ENCODE results near the gene RRP9.

RRP9 gene

DNA sequence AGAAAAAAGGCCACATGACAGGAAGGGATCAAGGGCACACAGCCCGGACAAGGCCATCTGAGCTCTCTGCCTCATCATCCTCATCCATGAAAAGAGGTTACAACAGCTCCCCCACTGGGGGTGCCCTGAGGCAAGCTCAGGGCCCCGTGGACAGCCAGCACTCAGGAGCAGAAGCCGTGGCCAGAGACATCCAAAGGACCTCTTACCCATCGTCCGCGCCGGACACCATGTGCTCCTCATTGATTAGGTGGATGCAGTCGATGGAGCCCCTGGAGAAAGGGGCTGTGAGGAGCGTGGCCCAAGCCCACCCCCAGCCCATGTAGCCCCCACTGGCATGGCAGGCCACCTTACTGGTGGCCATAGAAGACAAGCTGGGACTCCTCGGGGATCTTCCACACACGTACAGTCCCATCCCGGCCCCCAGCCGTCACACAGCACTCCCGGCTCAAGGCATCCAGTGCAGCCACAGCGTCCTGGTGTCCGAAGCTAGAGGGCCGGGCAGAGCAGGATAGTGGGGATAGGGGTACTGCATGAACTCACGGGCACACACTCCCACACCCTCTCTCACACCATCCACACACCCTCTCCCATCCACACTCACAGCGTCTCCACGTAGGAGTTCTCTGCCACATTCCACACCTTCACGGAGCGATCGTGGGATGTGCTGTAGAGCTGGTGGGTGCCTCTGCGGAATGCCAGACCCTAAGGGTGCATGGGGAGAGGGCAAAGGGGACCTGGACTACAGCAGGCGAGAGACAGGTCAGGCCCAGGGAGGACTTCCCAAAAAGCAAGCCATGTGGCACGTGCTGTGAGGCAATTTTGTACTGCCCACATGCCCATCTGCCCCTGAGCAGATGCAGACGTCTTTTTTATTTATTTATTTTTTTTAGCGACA is 6.5 kb downstream of the RRP9 start:
- TF ChIP-seq, protein P1, sequence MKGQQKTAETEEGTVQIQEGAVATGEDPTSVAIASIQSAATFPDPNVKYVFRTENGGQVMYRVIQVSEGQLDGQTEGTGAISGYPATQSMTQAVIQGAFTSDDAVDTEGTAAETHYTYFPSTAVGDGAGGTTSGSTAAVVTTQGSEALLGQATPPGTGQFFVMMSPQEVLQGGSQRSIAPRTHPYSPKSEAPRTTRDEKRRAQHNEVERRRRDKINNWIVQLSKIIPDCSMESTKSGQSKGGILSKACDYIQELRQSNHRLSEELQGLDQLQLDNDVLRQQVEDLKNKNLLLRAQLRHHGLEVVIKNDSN (IDR thresholded peaks at IDR 0.05) = no peak
- TF ChIP-seq CEBPB (IDR thresholded peaks at IDR 0.05) = no peak
- no peak for TF ChIP-seq NFIC (IDR thresholded peaks at IDR 0.05)
- no peak for TF ChIP-seq EGR1 (IDR thresholded peaks at IDR 0.05)
- TF ChIP-seq TCF12 (IDR thresholded peaks at IDR 0.05; ENCODE audit: low read depth) = no peak
- TF ChIP-seq, protein P2, sequence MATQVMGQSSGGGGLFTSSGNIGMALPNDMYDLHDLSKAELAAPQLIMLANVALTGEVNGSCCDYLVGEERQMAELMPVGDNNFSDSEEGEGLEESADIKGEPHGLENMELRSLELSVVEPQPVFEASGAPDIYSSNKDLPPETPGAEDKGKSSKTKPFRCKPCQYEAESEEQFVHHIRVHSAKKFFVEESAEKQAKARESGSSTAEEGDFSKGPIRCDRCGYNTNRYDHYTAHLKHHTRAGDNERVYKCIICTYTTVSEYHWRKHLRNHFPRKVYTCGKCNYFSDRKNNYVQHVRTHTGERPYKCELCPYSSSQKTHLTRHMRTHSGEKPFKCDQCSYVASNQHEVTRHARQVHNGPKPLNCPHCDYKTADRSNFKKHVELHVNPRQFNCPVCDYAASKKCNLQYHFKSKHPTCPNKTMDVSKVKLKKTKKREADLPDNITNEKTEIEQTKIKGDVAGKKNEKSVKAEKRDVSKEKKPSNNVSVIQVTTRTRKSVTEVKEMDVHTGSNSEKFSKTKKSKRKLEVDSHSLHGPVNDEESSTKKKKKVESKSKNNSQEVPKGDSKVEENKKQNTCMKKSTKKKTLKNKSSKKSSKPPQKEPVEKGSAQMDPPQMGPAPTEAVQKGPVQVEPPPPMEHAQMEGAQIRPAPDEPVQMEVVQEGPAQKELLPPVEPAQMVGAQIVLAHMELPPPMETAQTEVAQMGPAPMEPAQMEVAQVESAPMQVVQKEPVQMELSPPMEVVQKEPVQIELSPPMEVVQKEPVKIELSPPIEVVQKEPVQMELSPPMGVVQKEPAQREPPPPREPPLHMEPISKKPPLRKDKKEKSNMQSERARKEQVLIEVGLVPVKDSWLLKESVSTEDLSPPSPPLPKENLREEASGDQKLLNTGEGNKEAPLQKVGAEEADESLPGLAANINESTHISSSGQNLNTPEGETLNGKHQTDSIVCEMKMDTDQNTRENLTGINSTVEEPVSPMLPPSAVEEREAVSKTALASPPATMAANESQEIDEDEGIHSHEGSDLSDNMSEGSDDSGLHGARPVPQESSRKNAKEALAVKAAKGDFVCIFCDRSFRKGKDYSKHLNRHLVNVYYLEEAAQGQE (IDR thresholded peaks at IDR 0.05; ENCODE audit: low read depth) = no peak
- no peak for TF ChIP-seq YY1 (IDR thresholded peaks at IDR 0.05; ENCODE audit: low read depth)
- TF ChIP-seq, protein P3, sequence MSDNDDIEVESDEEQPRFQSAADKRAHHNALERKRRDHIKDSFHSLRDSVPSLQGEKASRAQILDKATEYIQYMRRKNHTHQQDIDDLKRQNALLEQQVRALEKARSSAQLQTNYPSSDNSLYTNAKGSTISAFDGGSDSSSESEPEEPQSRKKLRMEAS (IDR thresholded peaks at IDR 0.05) = no peak
- no peak for TF ChIP-seq CREB1 (IDR thresholded peaks at IDR 0.05; ENCODE audit: low read depth)
- TF ChIP-seq TEAD4 (IDR thresholded peaks at IDR 0.05) = no peak
- TF ChIP-seq ZBTB7A (IDR thresholded peaks at IDR 0.05; ENCODE audit: low read depth) = no peak
- no peak for TF ChIP-seq EP300 (IDR thresholded peaks at IDR 0.05; ENCODE audit: borderline replicate concordance)
- TF ChIP-seq FOXM1 (IDR thresholded peaks at IDR 0.05; ENCODE audit: borderline replicate concordance, low read depth) = no peak
- TF ChIP-seq RAD21 (IDR thresholded peaks at IDR 0.05; ENCODE audit: low read depth) = no peak
- TF ChIP-seq TAF1 (IDR thresholded peaks at IDR 0.05; ENCODE audit: low read depth) = no peak

DNA sequence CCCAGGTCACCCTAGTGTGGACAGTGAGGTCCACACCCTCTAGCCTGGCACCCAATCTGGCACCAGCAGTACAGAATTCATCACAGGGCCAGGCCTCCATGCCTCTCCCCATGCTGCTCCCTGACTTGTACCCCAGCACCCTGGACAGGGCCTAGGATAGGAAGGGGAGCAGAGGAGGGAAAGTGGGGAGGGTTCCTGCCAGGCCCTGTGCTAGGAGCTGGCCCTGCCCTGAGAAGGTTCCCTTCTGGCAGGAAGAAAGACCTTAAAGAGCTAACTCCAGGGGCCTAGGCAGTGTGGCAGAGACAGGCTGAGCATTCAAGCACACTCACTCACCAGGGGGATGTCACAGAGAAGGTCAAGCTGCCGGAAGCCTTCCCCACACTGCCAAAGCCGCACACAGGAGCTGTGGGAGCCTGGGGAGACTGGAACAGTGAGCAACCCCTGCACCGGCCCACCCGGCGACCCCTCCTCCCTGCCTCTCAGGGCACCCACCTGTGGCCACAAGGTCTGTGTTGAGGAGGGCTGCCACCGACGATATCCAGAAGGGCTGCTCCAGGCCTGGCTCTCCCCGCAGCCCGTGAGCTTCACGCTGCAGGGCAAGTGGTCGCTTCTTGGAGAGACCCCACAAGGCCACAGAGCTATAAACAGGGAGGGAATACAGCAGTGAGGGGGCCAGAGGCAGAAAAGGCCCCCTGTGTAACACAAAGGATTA is 7.4 kb downstream of the RRP9 start:
- TF ChIP-seq, protein P2 (IDR thresholded peaks at IDR 0.05; ENCODE audit: low read depth) = peak; percentile 82
- TF ChIP-seq, protein P1 (IDR thresholded peaks at IDR 0.05) = no peak
- no peak for TF ChIP-seq ZBTB7A (IDR thresholded peaks at IDR 0.05; ENCODE audit: low read depth)

DNA sequence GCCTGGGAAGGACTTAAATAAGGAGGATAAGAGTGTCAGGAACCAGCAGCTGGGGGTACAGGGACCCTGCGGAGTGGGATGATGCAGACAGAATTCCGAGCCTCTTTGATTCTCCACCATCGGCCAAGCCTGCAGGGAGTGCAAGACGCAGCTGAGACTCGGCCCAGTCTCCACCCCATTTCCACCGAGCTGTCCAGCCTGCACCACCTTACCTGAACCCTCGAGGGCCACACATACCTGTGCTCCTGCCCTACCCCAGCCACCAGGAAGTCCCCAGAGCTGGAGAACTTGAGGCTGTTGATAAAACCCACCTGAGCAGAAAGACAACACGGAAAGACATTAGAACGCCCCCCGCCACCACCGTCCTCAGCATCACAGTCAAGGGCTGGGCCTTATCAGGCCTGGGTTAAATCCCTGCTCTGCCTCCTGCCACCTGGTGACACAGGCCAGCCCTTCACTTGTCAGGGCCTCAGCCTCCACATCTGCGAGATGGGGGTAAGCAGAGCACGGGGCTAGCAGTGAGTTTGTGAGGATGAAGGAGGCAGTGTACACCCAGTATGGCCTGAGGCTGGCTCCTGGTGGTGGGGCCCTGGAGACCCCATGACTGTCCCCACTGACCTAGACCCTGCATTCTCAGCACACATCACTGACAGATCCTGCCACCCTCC is 8.1 kb downstream of the RRP9 start:
- TF ChIP-seq CREB1 (IDR thresholded peaks at IDR 0.05; ENCODE audit: low read depth) (no peak), CEBPB (IDR thresholded peaks at IDR 0.05) (no peak), TCF12 (IDR thresholded peaks at IDR 0.05; ENCODE audit: low read depth) (no peak), FOXM1 (IDR thresholded peaks at IDR 0.05; ENCODE audit: borderline replicate concordance, low read depth) (no peak), TEAD4 (IDR thresholded peaks at IDR 0.05) (no peak), EGR1 (IDR thresholded peaks at IDR 0.05) (no peak), NFIC (IDR thresholded peaks at IDR 0.05) (no peak), EP300 (IDR thresholded peaks at IDR 0.05; ENCODE audit: borderline replicate concordance) (no peak), YY1 (IDR thresholded peaks at IDR 0.05; ENCODE audit: low read depth) (no peak), ZBTB7A (IDR thresholded peaks at IDR 0.05; ENCODE audit: low read depth) (no peak), TAF1 (IDR thresholded peaks at IDR 0.05; ENCODE audit: low read depth) (no peak), RAD21 (IDR thresholded peaks at IDR 0.05; ENCODE audit: low read depth) (no peak)
- TF ChIP-seq, protein P3 (IDR thresholded peaks at IDR 0.05) = no peak
- TF ChIP-seq, protein P2 (IDR thresholded peaks at IDR 0.05; ENCODE audit: low read depth) = no peak
- TF ChIP-seq, protein P1 (IDR thresholded peaks at IDR 0.05) = no peak
